GM21390 (cell line): Measurements from ENCODE around the gene DSG1.
"Not testable (repeated sequence)": the region's sequence is repeated elsewhere in the genome, so short reads cannot be mapped to it uniquely, and the experiment has no call there.

Experiments
- ATAC-seq: cut with Tn5 transposase; IDR thresholded peaks from one replicate; pipeline ENCODE4 v1.9.1; 2021; ENCODE audit not compliant: unreplicated experiment

The DSG1 gene

DNA sequence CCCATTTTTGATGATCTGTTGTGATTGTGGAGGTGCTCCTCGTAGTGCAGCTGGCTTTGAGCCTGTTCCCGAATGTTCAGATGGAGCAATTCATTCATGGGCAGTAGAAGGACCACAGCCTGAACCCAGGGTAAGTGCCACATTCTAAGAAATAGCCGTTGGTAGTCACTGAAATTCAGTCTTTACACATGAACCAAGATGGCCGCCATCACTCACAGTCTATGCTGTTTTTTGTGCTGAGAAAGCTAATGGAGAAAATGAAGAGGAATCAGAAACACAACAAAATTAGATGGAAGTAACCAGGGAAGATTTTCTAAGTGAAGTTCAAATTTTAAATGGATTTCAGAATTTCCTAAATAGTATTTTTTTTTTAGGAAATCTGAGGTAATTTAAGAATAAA is 25.5 kb downstream of the DSG1 start:
- ATAC-seq = no peak

DNA sequence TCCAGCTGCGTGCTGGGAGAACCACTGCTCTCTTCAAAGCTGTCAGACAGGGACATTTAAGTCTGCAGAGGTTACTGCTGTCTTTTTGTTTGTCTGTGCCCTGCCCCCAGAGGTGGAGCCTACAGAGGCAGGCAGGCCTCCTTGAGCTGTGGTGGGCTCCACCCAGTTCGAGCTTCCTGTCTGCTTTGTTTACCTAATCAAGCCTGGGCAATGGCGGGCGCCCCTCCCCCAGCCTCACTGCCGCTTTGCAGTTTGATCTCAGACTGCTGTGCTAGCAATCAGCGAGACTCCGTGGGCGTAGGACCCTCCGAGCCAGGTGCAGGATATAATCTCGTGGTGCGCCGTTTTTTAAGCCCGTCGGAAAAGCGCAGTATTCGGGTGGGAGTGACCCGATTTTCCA is 35.4 kb downstream of the DSG1 start:
- not testable (repeated sequence) for ATAC-seq

DNA sequence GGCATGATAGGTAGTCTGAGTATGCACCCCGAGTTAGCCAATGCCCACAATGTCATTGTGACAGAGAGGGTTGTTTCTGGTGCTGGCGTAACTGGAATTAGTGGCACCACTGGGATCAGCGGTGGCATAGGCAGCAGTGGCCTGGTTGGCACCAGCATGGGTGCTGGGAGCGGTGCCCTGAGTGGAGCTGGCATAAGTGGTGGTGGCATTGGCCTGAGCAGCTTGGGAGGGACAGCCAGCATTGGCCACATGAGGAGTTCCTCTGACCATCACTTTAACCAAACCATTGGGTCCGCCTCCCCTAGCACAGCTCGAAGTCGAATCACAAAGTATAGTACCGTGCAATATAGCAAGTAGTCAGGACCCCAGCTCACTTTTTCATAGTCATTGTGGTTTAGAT is 37.0 kb downstream of the DSG1 start:
- no peak for ATAC-seq

DNA sequence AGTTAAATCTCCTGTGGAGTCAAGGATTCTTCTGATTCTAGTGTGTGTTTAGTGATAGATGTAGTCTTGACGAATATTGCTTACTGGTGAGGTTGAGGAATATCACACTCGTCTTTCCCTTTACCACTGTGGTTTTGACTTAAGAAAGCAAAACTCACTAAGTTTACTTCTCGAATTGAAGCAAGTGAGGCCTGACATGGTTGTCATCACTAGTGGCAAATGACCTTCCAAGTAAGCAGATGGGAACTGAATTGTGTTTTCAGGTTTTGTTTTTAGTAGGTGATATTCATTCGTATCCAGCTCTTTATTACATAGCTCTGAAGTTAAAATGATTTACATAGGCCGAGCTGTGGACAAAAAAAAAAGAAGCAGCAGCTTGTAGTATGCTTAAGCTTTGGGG is 38.1 kb downstream of the DSG1 start:
- ATAC-seq = no peak

DNA sequence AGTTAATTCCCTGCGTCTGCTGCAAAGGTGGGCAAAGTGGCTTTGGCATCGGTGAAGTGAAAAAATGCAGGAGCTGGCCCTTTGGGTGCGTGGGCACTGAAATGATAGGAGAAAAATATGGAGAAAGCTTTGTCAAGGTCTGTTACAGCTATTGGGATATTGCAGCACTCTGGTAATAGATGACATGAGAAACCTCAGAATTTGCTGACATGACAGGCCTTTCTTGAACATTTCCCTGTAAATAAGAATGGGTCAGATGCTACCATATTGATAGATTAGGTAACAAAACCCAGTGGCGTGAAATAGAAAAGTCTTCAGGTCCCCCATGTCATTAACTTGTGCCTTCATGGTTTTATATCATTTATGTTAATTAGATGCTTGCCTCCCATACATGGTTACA is 46.2 kb downstream of the DSG1 start:
- ATAC-seq = no peak

DNA sequence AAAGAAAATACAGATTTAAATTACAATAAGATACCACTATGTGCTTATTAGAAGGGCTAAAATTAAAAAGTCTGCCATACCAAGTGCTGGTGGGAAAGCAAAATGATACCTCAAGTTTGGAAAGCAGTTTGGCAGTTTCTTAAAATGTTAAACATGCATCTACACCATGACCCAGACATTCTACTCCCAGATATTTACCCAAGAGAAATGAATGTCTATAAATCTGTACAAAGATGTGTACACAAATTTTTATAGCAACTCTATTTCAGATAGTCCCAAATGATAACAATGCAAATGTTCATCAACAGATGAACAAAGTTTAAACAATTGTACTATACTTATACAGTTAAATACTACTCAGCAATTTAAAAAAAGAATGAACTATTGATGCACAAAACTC is 51.5 kb downstream of the DSG1 start:
- no peak for ATAC-seq

DNA sequence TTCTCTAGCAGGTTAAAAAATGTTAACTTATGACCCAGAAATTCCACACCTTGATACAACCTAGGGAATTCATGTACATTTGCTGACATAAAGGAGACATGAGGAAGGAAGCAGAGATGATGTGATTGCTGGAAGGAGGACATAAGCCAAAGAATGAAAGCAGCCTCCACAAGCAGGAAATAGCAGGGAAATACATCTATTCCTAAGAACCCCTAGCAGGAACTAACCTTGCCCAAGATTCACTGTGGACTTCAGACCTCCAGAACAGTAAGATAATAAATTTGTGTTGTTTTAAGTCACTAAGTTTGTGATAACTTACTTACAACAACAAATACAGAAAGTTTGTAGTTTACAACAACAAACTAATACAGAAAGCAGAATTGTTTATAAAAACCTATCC is 54.0 kb downstream of the DSG1 start:
- ATAC-seq = no peak

DNA sequence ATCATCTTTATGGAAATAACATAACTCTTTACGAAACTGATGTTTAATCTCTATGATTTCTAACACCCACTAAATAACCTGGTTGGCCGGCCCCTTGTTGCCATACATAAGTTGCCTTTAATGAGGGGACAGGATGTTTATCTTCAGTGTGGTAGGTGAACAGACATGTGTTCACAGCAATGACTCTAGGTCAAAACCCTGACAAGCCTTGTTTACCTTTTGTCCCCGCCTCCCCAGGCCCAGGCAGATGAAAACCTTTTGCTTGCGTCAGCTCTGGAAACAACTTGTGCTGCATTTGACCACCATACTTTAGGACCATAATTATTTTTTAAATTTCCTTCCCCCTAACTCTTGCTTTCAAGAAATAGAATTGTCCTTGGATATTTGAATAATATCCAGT is 55.7 kb downstream of the DSG1 start:
- ATAC-seq = no peak

DNA sequence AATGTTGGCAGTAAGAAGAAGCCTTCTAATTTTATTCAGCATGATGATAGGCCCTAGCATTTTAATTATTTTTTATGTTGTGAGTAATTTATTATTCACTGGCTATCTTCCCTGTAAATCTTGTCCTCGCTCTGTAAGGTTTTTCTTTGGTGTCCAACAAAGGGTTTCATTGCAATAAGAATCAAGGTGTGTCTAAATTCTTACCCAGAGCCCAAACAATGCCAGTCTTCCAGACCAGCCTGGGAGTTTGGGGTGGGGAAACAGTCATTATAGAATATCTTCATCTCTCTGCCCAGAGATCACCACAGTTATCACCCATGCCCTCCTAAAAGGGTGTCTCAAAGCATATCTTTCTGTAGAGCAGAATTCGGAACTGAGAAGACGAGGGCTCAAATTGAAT is 58.5 kb downstream of the DSG1 start, which contains the start of gene DSG4:
TSS of gene DSG4 (plus strand) at position 301 of the 400 bp plus-strand sequence. CDS start 135 bp downstream, outside the sequence.
- no peak for ATAC-seq

DNA sequence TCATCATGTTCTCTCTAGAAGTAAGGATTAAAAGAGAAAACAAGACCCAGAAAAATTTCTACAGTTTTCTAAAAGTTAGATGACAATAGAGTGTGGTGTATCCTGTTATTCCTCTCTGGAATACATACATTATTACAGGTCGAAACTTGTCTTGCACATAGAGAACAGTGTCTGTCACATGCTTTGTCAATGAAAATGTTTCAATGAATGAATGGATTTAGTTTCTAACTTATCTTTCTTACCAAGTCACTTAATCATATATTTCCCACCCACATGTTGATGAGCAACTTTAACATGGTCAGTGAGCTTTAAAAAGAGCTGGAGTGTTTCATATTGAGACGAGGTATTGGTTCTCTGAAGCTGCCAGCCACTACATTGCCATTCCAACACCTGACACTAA is 63.0 kb downstream of the DSG1 start:
- no peak for ATAC-seq

DNA sequence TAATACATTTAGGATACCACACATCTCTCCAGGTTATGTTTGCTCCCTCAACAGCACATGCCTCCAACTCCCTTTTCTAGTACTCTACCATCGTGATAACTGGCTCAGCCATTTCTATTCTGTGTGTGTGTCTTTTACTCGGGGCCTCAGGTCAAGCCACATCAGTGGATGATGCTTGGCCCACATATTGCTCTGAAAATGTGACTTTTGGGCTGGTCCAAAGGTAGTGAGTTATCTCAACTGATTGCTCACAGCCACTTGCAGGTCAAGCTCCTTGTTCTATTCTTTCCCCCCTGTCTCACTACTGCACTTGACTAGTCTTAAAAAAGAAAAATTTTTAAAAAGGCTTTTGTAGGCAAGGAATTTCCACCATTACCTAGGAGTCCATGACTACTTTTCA is 64.1 kb downstream of the DSG1 start:
- no peak for ATAC-seq

DNA sequence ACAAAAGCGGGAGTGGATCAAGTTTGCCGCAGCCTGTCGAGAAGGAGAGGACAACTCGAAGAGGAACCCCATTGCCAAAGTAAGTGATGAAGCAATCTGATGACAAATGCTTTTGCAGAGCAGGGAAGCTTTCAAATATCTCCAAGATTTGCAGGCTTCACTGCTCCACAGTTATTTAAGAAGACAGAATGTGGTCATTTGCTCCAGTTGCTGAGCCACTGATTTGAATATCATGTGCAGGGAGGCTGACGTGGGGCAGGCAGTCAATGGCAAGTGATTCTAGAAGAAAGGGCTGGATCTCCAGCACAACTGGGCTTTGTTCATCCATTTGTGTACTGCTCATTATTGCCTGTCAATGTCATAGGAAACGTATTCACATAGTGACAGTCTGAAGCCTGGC is 68.8 kb downstream of the DSG1 start:
- no peak for ATAC-seq

DNA sequence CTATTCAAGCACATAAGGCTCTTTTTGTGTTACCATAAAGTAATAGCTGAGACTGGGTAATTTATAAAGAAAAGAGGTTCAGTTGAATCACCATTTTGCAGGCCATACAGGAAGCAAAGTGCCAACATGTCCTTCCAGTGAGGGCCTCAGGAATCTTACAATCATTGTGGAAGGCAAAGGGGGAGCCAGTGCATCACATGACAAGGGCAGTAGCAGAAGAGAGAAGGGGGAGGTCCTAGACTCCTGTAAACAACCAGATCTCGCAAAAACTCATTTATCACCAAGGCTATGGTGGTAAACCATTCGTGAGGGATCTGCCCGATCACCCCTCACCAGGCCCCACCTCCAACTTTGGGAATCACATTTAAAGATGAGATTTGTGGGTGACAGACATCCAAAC is 75.3 kb downstream of the DSG1 start:
- no peak for ATAC-seq

DNA sequence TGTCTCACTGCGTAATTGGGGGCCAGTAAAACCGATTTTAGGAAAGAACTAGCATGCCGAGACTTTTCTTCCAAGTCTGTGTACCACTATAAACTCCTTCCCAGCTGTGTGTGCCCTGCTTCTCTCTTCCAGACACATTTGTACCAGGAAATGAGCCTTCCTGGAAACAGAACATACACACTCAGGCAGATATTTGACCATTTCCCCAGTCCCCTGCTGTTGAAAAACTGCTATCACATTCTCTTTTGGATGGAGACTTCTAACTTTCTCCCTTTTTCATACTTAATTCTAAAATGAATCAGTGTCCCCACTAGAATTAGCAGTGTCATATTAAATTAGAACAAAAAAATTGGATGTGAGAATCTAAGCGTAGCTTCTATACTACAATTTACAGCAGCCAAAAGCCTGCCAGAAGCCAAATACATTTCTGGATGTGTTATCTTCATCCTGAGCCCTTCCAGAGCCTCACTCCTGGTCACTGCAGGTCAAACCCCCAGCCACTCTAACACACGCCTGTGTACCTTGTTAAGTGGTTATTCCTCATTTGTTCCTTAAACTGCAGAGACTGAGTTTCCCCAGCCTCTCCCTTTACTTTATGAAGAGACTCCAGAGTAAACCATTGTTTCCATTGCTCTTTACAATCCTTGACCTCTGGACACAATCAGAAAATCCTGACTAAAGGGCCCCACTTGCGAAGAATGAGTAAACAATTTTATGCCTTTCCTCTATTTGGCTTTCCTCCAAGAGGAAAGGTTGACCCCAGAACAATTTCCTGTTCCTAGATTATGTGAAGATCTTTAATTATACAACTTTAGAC is 79.0 kb downstream of the DSG1 start:
- no peak for ATAC-seq

DNA sequence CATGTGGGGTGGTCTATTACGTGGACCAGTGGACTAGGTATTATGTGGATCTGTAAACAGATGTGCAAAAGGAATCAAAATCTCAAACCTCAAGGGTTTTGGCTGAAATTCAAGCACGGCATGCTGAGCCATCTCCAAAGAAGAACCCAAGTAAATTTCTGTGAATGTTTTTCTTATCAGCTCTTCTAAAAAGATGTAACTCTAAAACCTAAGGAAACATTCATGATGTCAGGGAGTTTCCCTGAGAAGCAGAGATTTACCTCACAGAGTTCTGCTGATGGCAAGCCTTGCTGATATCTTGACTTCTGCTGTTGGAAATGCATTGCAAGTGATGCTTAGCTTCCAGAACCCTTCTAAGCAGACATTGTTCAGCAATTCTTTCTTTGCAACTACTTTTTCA is 80.2 kb downstream of the DSG1 start:
- no peak for ATAC-seq

DNA sequence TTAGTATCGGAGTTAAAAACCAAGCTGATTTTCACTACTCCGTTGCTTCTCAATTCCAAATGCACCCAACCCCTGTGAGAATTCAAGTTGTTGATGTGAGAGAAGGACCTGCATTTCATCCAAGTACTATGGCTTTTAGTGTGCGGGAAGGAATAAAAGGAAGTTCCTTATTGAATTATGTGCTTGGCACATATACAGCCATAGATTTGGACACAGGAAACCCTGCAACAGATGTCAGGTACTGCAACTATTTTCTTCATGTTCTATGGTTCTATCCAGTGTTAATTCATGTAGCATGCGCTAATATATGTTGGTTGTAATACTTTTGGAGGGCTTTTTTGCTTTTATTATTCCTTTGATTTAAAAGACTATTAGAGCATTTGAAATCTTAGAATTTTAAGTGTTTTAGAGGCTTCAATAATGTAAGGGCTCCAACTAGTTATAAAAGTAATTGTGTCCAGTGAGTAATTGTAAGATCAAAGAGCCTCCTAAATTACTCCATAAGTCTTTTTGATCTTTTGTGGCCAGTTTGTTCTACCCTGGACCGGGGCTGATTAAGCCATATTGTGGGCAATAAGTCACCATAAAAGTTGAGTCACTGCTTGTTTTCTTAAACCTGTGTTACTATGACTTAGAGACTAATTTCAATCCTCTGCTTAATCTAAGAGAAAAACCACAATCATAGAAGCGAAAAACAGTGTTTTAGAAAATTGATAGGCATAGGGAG is 81.5 kb downstream of the DSG1 start:
- ATAC-seq = no peak

DNA sequence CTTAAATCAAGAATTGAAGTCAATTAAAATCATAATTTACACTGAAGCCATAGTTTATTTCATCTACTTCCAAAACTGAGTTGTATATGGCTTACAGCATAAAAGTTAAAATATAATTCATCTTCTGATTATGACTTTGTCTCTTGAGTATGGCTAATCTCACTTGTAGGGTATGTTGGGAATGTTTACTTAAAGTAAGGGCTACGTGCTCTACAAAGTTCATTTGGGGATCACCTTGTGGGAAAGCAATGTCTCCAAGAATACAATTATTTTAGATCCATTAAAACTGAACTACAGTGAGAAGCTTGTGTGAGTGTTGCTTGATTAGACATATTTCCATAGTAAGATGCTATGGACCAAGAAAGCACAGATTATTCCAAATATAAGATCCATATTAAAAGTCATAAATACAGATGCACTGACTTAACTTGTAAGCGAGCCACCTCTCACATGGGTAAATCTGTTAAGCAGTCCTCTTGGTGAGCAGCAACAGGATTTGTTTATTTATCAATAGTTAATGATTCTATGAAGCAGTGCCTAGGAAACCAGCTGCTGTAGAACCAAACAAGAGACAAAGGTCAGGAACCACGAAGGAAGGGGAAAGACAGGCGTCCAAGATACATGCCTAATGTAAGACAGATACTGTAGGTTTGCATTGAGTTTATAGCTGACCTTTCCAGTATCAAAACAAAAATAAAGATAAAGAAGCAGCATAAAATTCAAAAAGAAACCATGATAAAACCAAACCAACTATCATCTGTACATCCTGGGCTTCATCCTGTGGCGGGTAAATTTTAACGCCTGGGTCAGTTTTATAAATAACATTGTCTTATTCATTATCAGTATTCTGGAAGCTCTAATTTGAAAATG is 83.4 kb downstream of the DSG1 start:
- no peak for ATAC-seq

DNA sequence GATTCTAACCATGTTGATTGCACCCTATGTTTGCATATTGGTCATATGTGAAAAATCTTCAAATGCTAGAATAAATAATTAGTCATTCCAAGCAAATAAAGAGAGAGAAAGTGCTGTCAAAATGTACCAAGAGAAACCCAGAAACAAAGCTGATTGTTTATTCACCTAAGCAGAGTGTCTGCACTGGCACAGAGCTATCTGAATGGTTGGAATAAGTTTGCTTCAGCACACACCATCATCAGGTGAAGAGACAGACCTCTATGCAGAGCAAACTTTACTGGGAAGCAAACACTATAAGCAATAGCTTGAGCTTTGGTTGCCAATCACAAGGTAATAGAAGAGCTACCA is 84.0 kb downstream of the DSG1 start:
- no peak for ATAC-seq

DNA sequence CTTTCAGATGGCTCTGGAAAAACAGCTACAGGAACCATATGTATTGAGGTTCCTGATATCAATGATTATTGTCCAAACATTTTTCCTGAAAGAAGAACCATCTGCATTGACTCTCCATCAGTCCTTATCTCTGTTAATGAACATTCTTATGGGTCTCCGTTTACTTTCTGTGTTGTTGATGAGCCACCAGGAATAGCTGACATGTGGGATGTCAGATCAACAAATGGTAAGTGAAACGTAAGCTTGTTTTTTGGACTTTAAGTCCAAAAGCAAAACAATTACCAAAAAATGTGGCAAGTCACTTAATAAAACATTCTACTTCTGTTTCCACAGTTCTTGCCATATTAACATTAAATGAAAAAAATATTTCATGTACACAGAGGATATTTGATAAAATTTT is 85.4 kb downstream of the DSG1 start:
- no peak for ATAC-seq
